Measurements from ENCODE around the gene NDRG3.

The NDRG3 gene

GRCh38 chr20:36607586-36608387 is 138.1 kb downstream of the NDRG3 start:
- no peak for DNase-seq (ENCODE audit: low read depth in 3 of 3)

GRCh38 chr20:36606158-36607066 is 139.5 kb downstream of the NDRG3 start:
- no peak for DNase-seq (ENCODE audit: low read depth in 3 of 3)

- peak; percentile 97 to 98 (median 97) for DNase-seq (ENCODE audit: low read depth in 3 of 3)
Measured at GRCh38 chr20:36605399-36606157, 140.3 kb downstream of the NDRG3 start, which contains the start of gene RAB5IF. TSS of gene RAB5IF (plus strand) at chr20:36605779. CDS start at chr20:36605952, 173 bp downstream.

- DNase-seq (ENCODE audit: low read depth in 3 of 3): peak in 2 of 3 experiments; percentile 24 to 27
Measured at GRCh38 chr20:36604952-36605398, 140.9 kb downstream of the NDRG3 start.

Measured in stimulated activated CD4-positive, alpha-beta T cell treated with anti-CD3 and anti-CD28 coated beads, TNF-alpha, amount 100 ng/mL, for 4 hours (primary cell).